Left cardiac atrium (tissue), 4 donors: ENCODE measurements around the gene MUC20. TPM values are rescaled to one million over a fixed set of nuclear protein-coding genes. Genes with fewer than 3 reads are reported as not detected.
A peak's percentile ranks its signal among the peaks of the same experiment; 100 is the strongest.
"Not testable (repeated sequence)": the region's sequence is repeated elsewhere in the genome, so short reads cannot be mapped to it uniquely, and the experiment has no call there.

ENCODE experiments used
- ATAC-seq, 2 donors: fragments of 200-7000 bp; cut with Tn5 transposase; one replicate each; pipeline ENCODE4 v1.9.1; 2020; ENCODE audit warnings: mild to moderate bottlenecking in 2 of 2, moderate library complexity in 2 of 2
- DNase-seq: peaks from one replicate; pipeline ENCODE4 v3.0.0-alpha.2; 2020
- intact Hi-C, 2 donors: fragments of 100-400 bp; cut with DNase I; formaldehyde crosslinking; loops; one replicate each; pipeline versions ENCODE4 v1.14.1 to v1.15.1; 2022 to 2023
- total RNA-seq, 2 donors: library from RNA; stranded (reverse); fragmentation: NEBNext Ultra II Directional; extraction: Animal tissue kit (Norgen Biotek cat#: 25700); gene quantifications; one replicate each; pipeline ENCODE4 v1.2.1, GENCODE V29; 2021
- donor health status: DM: no; HTN: yes; CAD: no.
- donor health status: DM: no; HTN: yes; CAD: no; lungs with severe emphysema.
- donor health status: DM: yes; HTN: yes; CAD: no.
- donor health status: Dilated cardiomyopathy.

Gene MUC20
- total RNA-seq, 2 donors from 2014 or later: 1.8 to 4.7 TPM

DNA sequence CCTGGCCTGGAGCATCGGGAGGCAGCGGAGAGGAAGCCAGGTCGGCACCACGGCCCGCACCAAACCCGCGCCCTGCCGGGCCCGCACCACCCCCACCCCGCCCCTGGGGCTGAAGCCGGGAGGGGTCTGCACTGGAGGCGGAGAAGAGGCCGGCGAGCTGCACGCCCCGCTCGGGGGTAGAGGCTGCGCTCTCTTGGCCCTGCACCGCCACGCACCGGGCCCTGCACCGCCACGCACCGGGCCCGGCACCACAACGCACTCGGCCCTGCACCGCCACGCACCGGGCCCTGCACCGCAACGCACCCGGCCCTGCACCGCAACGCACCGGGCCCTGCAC lies 41.4 kb downstream of the MUC20 start:
- no peak for DNase-seq
- intact Hi-C loops: no loop called here
- no peak for ATAC-seq

DNA sequence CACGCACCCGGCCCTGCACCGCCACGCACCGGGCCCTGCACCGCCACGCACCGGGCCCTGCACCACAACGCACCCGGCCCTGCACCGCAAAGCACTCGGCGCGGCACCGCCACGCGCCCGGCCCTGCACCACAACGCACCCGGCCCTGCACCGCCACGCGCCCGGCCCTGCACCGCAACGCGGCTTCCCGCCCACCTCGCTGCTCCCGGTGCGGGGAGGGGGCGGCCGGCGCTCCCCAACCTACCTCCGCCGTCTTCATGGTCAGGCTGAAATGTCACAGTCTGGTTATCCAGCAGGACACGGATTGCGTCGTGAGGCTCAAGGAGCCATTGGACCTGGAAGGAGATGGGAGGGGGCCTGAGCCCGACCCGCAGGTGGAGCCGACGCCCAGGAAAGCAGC lies 41.8 kb downstream of the MUC20 start:
- DNase-seq (peak; percentile 15), ATAC-seq (no peak)
- intact Hi-C loops: no loop called here

DNA sequence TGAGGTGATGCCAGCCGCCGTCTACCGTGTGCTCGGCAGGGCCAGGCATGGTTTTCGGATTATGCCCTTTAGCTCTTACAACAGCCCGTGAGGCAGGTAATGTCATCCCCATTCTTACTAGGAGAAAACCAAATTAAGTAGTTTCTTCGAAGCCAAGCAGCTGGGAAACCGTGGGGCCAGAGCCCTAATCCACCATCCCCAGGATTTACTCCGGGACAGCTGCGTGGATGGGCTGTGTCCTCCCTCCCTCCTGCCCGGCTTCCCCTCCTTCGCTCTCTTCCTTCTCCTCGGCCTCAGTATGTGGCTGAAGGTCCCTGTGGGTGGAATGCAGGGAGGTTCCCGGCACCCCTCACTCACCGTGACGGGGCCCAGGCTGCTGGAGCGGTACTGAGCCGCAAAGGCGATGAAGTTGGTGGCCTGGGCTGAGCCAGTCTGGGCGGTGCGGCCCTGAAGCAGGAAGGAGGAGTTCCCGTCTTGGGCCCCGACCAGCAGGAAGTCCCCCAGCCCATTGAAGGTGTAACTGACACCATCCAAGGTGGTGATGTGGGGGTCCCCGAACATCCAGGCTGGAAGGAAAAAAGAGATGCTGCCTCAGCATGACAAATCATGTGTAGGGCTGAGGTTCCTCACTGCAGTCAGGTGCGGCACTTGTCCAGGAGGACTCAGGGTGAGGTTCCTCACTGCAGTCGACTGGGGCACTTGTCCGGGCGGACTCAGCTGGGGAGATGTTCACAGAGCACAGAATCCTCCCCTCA lies 42.5 kb downstream of the MUC20 start:
- ATAC-seq: no peak
- DNase-seq: no peak
- intact Hi-C loops: no loop called here

- no peak for DNase-seq
- no peak for ATAC-seq
- intact Hi-C loops: no loop called here
Measured at GRCh38 chr3:195763843-195764825, 43.4 kb downstream of the MUC20 start.

DNA sequence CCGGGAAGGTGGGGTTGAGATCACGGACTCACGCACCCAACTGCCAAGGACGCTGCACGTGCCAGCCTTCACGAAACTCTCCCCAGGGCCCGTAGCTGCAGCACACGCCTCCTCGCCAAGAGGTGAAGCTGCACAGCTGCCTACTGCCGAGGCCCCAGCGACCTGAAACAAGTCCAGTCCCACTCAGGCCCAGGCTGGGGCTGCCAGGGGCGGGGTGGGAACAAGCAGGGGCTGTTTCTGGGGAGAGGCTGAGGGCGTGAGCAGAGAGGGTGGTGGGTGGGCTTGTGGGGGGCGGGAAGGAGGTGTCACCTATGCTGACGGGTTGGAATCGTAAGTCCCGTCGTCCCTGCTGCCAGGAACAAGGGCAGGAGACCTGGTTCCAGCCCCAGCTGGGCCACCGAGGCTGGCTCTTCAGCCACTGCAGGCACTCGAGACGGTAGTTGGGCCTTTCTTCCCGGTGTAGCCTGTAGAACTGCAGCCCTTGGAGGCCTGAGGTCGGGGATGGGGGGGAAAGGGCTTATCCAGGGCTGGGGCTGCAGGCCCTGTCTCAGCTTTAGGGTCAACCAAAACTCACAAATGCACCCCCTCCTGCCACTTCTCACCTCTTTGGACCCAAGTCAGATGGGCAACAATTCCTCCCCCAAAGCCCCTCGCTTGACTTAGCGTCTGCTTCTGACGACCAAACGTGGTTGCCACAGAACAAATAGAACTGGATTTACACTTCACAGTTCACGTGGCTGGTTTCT lies 44.4 kb downstream of the MUC20 start:
- intact Hi-C loops: no loop called here
- ATAC-seq (no peak), DNase-seq (no peak)

GRCh38 chr3:195766671-195767070 lies 45.9 kb downstream of the MUC20 start:
- ATAC-seq: no peak

DNA sequence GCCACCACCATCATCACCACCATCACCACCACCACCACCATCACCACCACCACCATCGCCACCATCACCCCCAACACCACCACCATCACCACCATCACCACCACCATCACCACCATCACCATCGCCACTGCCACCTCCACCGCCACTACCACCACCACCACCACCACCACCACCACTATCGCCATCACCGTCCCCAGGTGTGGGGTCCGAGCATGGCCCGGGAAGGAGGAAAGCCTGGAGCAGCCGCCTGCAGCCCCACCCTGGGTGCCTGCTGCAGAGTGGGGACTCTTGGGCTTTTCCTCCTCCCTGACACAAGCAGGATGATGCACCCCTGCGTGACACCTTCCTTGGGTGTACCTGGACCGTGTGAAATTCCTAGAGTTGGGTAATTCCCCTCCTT lies 47.0 kb downstream of the MUC20 start:
- intact Hi-C loops: no loop called here
- no peak for DNase-seq
- no peak for ATAC-seq

More at GRCh38 chr3:195766671-195767070, 45.9 kb downstream of the MUC20 start:
- DNase-seq: no peak
- intact Hi-C loops: no loop called here

DNA sequence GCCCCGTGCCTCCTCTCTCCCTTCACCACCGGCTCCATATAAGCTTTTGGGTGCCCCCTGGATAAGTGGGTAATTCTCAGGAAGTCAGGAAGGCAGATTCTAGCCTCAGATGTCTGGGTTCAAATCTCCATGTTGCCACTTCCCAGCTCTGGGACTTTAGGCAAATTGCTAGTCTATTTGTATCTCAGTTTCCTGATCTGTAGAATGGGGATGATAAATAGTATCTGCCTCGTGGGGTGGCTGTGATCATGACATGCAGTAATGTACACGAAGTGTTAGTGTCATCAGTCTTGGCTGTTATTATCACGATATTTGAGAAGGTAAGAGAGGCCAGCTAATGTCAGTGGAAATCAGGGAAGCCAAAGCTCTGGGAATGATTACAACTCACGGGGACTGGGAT lies 47.6 kb downstream of the MUC20 start:
- ATAC-seq (no peak), DNase-seq (no peak)
- intact Hi-C loops: no loop called here

- ATAC-seq (no peak), DNase-seq (no peak)
- intact Hi-C loops: no loop called here
Measured at GRCh38 chr3:195768831-195769303, 48.1 kb downstream of the MUC20 start.

DNA sequence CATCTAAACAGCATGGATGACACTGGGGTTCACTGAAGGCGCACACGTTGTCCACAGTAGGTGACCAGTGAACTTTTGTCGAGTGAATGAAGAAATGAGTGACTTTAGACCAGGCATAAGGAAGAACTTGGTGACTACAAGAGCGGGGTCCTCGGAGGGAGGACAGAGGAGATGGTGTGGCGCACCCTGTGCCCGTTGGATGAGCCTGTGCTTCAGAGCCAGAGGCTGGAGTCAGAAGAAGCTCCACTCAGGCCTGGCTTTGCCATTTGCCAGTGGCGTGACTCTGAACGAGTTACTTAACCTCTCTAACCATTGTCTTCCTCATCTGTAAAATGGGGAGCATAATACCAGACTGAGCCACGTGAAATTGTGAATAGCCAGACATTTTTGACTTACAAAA lies 48.8 kb downstream of the MUC20 start:
- intact Hi-C loops: no loop called here
- ATAC-seq (no peak), DNase-seq (no peak)

GRCh38 chr3:195770081-195770840 lies 49.5 kb downstream of the MUC20 start:
- ATAC-seq (no peak), DNase-seq (no peak)
- intact Hi-C loops: no loop called here

DNA sequence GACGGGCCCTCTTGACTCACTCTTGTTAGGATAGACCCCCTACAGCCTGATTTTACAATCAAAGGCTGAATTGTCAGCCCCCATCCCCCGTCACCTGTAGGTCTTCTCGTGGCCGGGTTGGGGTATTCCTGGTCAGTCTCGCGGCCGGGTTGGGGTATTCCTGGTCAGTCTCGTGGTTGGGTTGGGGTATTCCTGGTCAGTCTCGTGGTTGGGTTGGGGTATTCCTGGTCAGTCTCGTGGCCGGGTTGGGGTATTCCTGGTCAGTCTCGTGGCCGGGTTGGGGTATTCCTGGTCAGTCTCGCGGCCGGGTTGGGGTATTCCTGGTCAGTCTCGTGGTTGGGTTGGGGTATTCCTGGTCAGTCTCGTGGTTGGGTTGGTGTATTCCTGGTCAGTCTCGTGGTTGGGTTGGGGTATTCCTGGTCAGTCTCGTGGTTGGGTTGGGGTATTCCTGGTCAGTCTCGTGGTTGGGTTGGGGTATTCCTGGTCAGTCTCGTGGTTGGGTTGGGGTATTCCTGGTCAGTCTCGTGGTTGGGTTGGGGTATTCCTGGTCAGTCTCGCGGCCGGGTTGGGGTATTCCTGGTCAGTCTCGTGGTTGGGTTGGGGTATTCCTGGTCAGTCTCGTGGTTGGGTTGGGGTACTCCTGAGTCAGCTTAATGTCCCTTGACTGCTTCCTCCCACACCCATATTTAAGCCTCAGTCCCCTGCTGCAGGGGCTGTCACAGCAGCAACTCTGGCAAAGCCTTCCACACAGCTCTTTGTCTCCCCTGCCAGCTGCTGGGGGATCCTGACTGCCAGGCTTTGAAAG lies 50.3 kb downstream of the MUC20 start:
- ATAC-seq, DNase-seq, intact Hi-C loops: not testable (repeated sequence)

GRCh38 chr3:195771646-195772300 lies 51.0 kb downstream of the MUC20 start:
- DNase-seq (no peak), ATAC-seq (no peak)
- intact Hi-C loops: no loop called here

DNA sequence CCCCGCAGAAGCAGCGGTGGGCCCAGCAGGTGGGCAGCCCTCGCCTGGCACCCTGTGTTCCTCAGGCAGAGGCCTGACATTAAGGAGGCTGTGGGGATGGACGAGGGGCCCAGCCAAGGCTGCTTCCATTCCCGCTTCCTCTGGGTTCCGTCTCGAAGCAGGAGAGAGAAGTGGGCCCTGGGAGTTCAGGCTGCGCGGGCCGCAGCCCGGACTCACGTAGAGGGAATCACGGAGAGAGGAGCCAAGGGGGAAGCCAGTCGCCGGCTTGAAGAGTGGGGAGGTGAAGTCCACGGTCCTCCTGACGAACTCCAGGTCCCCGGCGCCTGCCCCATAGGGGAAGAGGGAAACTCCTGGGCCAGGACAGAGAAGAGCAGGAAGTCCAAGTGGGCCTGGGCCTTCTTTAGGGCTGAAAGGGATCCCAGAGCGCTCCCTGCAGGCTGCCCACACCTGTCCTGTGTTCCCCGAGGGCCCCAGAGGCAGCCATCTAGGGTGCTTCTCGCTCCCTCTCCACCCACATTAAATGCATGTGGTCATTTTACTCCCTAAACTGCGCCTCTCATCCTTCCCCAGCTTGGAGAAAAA lies 53.3 kb downstream of the MUC20 start:
- DNase-seq (no peak), ATAC-seq (no peak)
- intact Hi-C loops: no loop called here

DNA sequence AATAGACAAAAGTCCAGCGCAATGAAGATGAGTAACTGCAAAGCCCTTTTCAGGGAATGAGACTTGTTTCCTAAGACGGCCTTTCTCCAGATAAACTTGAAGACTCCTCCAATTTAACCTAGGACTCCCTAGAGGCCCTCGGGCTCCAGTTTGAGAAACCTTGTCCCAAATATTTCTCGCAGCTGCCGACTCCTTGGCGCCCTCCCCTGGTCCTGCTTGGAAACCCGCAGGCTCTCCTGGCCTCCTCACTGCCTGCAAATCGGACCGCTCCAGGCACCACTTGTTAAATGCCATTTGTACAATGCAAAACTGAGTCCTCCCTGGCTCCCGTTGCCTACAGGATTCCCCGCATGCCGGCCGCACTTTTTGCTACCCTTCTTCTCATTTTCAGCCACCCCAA lies 54.1 kb downstream of the MUC20 start:
- intact Hi-C loops: no loop called here
- ATAC-seq: peak; percentile 11 to 71

GRCh38 chr3:195777975-195778374 lies 57.2 kb downstream of the MUC20 start:
- DNase-seq: no peak
- intact Hi-C loops: no loop called here
- ATAC-seq: no peak

More for the DNA sequence above, 54.1 kb downstream of the MUC20 start:
- DNase-seq: peak; percentile 48

DNA sequence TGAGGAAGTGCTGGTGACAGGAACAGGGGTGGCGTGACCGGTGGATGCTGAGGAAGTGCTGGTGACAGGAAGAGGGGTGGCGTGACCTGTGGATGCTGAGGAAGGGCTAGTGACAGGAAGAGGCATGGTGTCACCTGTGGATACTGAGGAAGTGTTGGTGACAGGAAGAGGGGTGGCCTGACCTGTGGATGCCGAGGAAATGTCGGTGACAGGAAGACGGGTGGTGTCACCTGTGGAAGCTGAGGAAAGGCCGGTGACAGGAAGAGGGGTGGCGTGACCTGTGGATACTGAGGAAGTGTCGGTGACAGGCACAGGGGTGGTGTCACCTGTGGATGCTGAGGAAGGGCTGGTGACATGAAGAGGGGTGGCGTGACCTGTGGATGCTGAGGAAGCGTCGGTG lies 60.5 kb downstream of the MUC20 start:
- intact Hi-C loops: loop anchor here in 1 of 2 donors (5.0 kb wide), 1 partner anchor 56 kb away; no protein-coding TSS in a partner anchor
- ATAC-seq, DNase-seq: not testable (repeated sequence)
